HCT116 (cell line): Measurements from ENCODE around the gene MTFR1L. TPM values are rescaled to one million over a fixed set of nuclear protein-coding genes. Genes with fewer than 3 reads are reported as not detected.

Experiments
- ATAC-seq: fragments of 200-7000 bp; cut with Tn5 transposase; 2 replicates; pipeline ENCODE4 v1.9.1; 2020; ENCODE audit warnings: mild to moderate bottlenecking, moderate library complexity
- BruUV-seq: library from RNA; stranded (reverse); fragments of 400-500 nt; replicated peaks from 2 replicates; lab custom pipeline; 2021; lab: Mats Ljungman, UMichigan
- CTCF ChIA-PET: fragments of 300-600 bp; sonication (Branson Sonifier 250); formaldehyde crosslinking; loops from one replicate; lab custom pipeline; 2021; ENCODE audit warnings: antibody characterized with exemption; lab: Charles Lee
- POLR2A ChIA-PET: fragments of 300-600, 350-600 bp; sonication (Branson Sonifier 250); formaldehyde crosslinking; loops from one replicate; lab custom pipeline; 2021; ENCODE audit warnings: antibody characterized with exemption; lab: Charles Lee
- RAD21 ChIA-PET, 2 experiments: fragments of 300-600 bp; sonication (Branson Sonifier 250); formaldehyde crosslinking; loops; one replicate each; lab custom pipeline; 2023; ENCODE audit warnings: low total read pairs in 2 of 2; ENCODE audit not compliant: uncharacterized antibody in 2 of 2, unreplicated experiment in 2 of 2, low non-redundant PET in 1 of 2; lab: Charles Lee
- DNase-seq: peaks from one replicate; pipeline ENCODE4 v3.0.0-alpha.2; 2010; ENCODE audit warnings: low read depth, low spot score
- H2AFZ ChIP-seq: fragments of 200-600 bp; shearing (Covaris generic), sonication (generic); 2 replicates; pipeline ENCODE4 v1.6.1; 2017; ENCODE audit warnings: low read depth, mixed run types, mixed read lengths, antibody characterized with exemption, low read length; ENCODE audit not compliant: poor library complexity, severe bottlenecking
- H3K27ac ChIP-seq: 2 replicates; pipeline ENCODE4 v1.5.1; 2012; ENCODE audit warnings: low read depth, low read length
- H3K27me3 ChIP-seq: fragments of 200-600 bp; sonication (generic); 2 replicates; pipeline ENCODE4 v1.6.1; 2016; ENCODE audit warnings: mixed run types, low read length, mixed read lengths; ENCODE audit not compliant: insufficient read depth
- H3K36me3 ChIP-seq, 2 experiments: fragments of 200-500 bp in 1 of 2; fragments of 200-600 bp in 1 of 2; sonication (Bioruptor generic) in 1 of 2; sonication (generic) in 1 of 2; 2 replicates each; pipeline versions ENCODE4 v1.5.1 to v1.6.1; 2014 to 2016; ENCODE audit warnings: low read length in 2 of 2, inconsistent platforms in 1 of 2, mixed read lengths in 1 of 2, mixed run types in 1 of 2; ENCODE audit not compliant: insufficient read depth in 2 of 2, control insufficient read depth in 1 of 2
- H3K4me1 ChIP-seq, 2 experiments: fragments of 200-600 bp in 1 of 2; sonication (generic) in 1 of 2; 2 replicates each; pipeline versions ENCODE4 v1.5.1 to v1.6.1; 2012 to 2017; ENCODE audit warnings: low read length in 2 of 2, inconsistent platforms in 1 of 2, mild to moderate bottlenecking in 1 of 2, mixed read lengths in 1 of 2, mixed run types in 1 of 2, moderate library complexity in 1 of 2; ENCODE audit not compliant: insufficient read depth in 2 of 2, control insufficient read depth in 1 of 2
- H3K4me2 ChIP-seq: fragments of 200-600 bp; sonication (generic); 2 replicates; pipeline ENCODE4 v1.6.1; 2017; ENCODE audit warnings: mixed run types, low read length, mixed read lengths
- H3K4me3 ChIP-seq, 2 experiments: fragments of 200-600 bp in 1 of 2; sonication (generic) in 1 of 2; replicated peaks in 1 of 2; 2 replicates each; pipeline ENCODE4 v1.5.1; 2011 to 2016; ENCODE audit warnings: low read length in 2 of 2, control low read depth in 1 of 2, low read depth in 1 of 2, mild to moderate bottlenecking in 1 of 2, mixed read lengths in 1 of 2, mixed run types in 1 of 2
- H3K79me2 ChIP-seq: fragments of 200-600 bp; sonication (generic); 2 replicates; pipeline ENCODE4 v1.6.1; 2017; ENCODE audit warnings: mild to moderate bottlenecking, mixed run types, low read length, moderate library complexity, mixed read lengths; ENCODE audit not compliant: insufficient read depth
- H3K9ac ChIP-seq: fragments of 200-600 bp; sonication (generic); 2 replicates; pipeline ENCODE4 v1.6.1; 2016; ENCODE audit warnings: low read length, mixed read lengths
- H3K9me2 ChIP-seq: fragments of 200-600 bp; sonication (generic), shearing (Covaris generic); 2 replicates; pipeline ENCODE4 v1.6.1; 2017; ENCODE audit warnings: mixed run types, mild to moderate bottlenecking, moderate library complexity; ENCODE audit not compliant: insufficient read depth
- H3K9me3 ChIP-seq, 2 experiments: fragments of 200-500 bp in 1 of 2; fragments of 200-600 bp in 1 of 2; sonication (Bioruptor generic) in 1 of 2; sonication (generic) in 1 of 2; 2 replicates each; pipeline ENCODE4 v1.6.1; 2014 to 2017; ENCODE audit warnings: low read length in 2 of 2, mixed read lengths in 2 of 2, inconsistent platforms in 1 of 2, low read depth in 1 of 2, mild to moderate bottlenecking in 1 of 2, mixed run types in 1 of 2, moderate library complexity in 1 of 2; ENCODE audit not compliant: control insufficient read depth in 1 of 2, insufficient read depth in 1 of 2
- H4K20me1 ChIP-seq: fragments of 200-600 bp; sonication (generic), shearing (Covaris generic); 2 replicates; pipeline ENCODE4 v1.6.1; 2017; ENCODE audit warnings: mixed run types, mild to moderate bottlenecking, moderate library complexity; ENCODE audit not compliant: insufficient read depth
- CTCF ChIP-seq, 3 experiments: fragments of 200-600 bp in 1 of 3; sonication (generic) in 1 of 3; IDR thresholded peaks in 2 of 3; conservative IDR thresholded peaks in 1 of 3; 2 replicates each; pipeline ENCODE4 v1.5.1; 2012 to 2017; ENCODE audit warnings: low read depth in 2 of 3, low read length in 2 of 3, antibody characterized with exemption in 1 of 3, borderline replicate concordance in 1 of 3, control low read depth in 1 of 3, mild to moderate bottlenecking in 1 of 3, mixed read lengths in 1 of 3, mixed run types in 1 of 3, moderate library complexity in 1 of 3; ENCODE audit not compliant: insufficient read depth in 1 of 3
- ELF1 ChIP-seq: IDR thresholded peaks from 2 replicates; pipeline ENCODE4 v1.6.1; 2012; ENCODE audit warnings: low read depth, borderline replicate concordance
- MAX ChIP-seq: IDR thresholded peaks from 2 replicates; pipeline ENCODE4 v1.6.1; 2012
- POLR2AphosphoS5 ChIP-seq: IDR thresholded peaks from 2 replicates; pipeline ENCODE4 v1.6.1; 2011; ENCODE audit warnings: mild to moderate bottlenecking, low read depth, low read length, moderate library complexity
- REST ChIP-seq: IDR thresholded peaks from 2 replicates; pipeline ENCODE4 v1.6.1; 2012; ENCODE audit warnings: low read depth
- intact Hi-C: fragments of 100-400 bp; cut with micrococcal nuclease; formaldehyde crosslinking; loops from 2 replicates; pipeline ENCODE4 v1.10.0; 2022
- total RNA-seq: library from RNA; stranded (reverse); gene quantifications from one replicate; pipeline ENCODE4 v1.2.1, GENCODE V29; 2021; ENCODE audit not compliant: unreplicated experiment

The MTFR1L gene
- total RNA-seq, 1 experiment from 2014 or later: 35.8 TPM

- Histone ChIP-seq H3K27ac (no peak overlapping the region), H3K36me3 (no peaks in the 10 kb centered on the region), H3K27me3 (no peaks in the 10 kb centered on the region), H3K79me2 (no peaks in the 10 kb centered on the region), H3K4me1 (peaks cover 9 to 13% of the 10 kb centered on the region in 2 experiments), H3K9ac (no peak overlapping the region), H3K9me2 (no peaks in the 10 kb centered on the region), H3K4me2 (0 out of 2 replicates have a peak overlapping the region, but pooled peaks have one; percentile 39), H3K4me3 (no peak overlapping the region), H2AFZ (no peak overlapping the region), H4K20me1 (no peaks in the 10 kb centered on the region), H3K9me3 (no peaks in the 10 kb centered on the region)
- ATAC-seq: no peak
- POLR2A ChIA-PET: no interaction called here
- BruUV-seq: no TSS peak
- no peak for DNase-seq
- RAD21 ChIA-PET: no interaction called here
- intact Hi-C loops: no loop called here
- TF ChIP-seq MAX (no peak), CTCF (IDR thresholded peaks at IDR 0.05 in 2 of 3, conservative IDR thresholded peaks at IDR 0.05 in 1 of 3; ENCODE audit: borderline replicate concordance in 1 of 3, insufficient read depth in 1 of 3, low read depth in 2 of 3, low read length in 2 of 3) (no peak), REST (no peak), ELF1 (no peak), POLR2AphosphoS5 (no peak)
- CTCF ChIA-PET: no interaction called here
Measured at GRCh38 chr1:25774206-25774803, 45.4 kb upstream of the MTFR1L start.
